Mesendoderm (in vitro differentiated cells): ENCODE measurements around the gene MAPT.

Source experiments
- DNase-seq: peaks from one replicate; pipeline ENCODE4 v3.0.0; 2013
- H2AK5ac ChIP-seq: 2 replicates; pipeline ENCODE4 v1.6.1; 2013; ENCODE audit warnings: low read length, inconsistent platforms
- H2BK120ac ChIP-seq: 2 replicates; pipeline ENCODE4 v1.6.1; 2013; ENCODE audit warnings: low read depth, mild to moderate bottlenecking, low read length, moderate library complexity, mixed read lengths
- H2BK15ac ChIP-seq: replicated peaks from 2 replicates; pipeline ENCODE4 v1.6.1; 2013; ENCODE audit warnings: low read depth, mild to moderate bottlenecking, moderate library complexity
- H2BK5ac ChIP-seq: 2 replicates; pipeline ENCODE4 v1.6.1; 2013; ENCODE audit warnings: low read length, inconsistent platforms
- H3K18ac ChIP-seq: 2 replicates; pipeline ENCODE4 v1.6.1; 2013; ENCODE audit warnings: mild to moderate bottlenecking, low read length, mixed read lengths
- H3K23ac ChIP-seq: one replicate; pipeline ENCODE4 v1.6.1; 2013; ENCODE audit warnings: low read length
- H3K27ac ChIP-seq: 2 replicates; pipeline ENCODE4 v1.5.1; 2013; ENCODE audit warnings: low read depth, mild to moderate bottlenecking, inconsistent platforms, low read length, moderate library complexity
- H3K27me3 ChIP-seq: 2 replicates; pipeline ENCODE4 v1.6.1; 2013; ENCODE audit warnings: low read length, control low read depth, mild to moderate bottlenecking, inconsistent platforms; ENCODE audit not compliant: insufficient read depth, poor library complexity
- H3K36me3 ChIP-seq: 2 replicates; pipeline ENCODE4 v1.6.1; 2013; ENCODE audit warnings: low read length, inconsistent platforms; ENCODE audit not compliant: control insufficient read depth, insufficient read depth
- H3K4ac ChIP-seq: one replicate; pipeline ENCODE4 v1.6.1; 2013; ENCODE audit warnings: low read depth, mild to moderate bottlenecking, low read length, moderate library complexity
- H3K4me1 ChIP-seq: 2 replicates; pipeline ENCODE4 v1.6.1; 2013; ENCODE audit warnings: low read depth, low read length, inconsistent platforms; ENCODE audit not compliant: control insufficient read depth
- H3K4me2 ChIP-seq: 2 replicates; pipeline ENCODE4 v1.6.1; 2013; ENCODE audit warnings: low read length
- H3K4me3 ChIP-seq: 2 replicates; pipeline ENCODE4 v1.5.1; 2013; ENCODE audit warnings: mild to moderate bottlenecking, low read length
- H3K56ac ChIP-seq: one replicate; pipeline ENCODE4 v1.6.1; 2013; ENCODE audit warnings: low read length
- H3K79me1 ChIP-seq: 2 replicates; pipeline ENCODE4 v1.6.1; 2013; ENCODE audit warnings: low read length, inconsistent platforms
- H3K79me2 ChIP-seq: 2 replicates; pipeline ENCODE4 v1.6.1; 2013; ENCODE audit warnings: mild to moderate bottlenecking, low read length; ENCODE audit not compliant: control insufficient read depth, insufficient read depth
- H3K9ac ChIP-seq: 2 replicates; pipeline ENCODE4 v1.6.1; 2013; ENCODE audit warnings: low read length, inconsistent platforms
- H4K5ac ChIP-seq: one replicate; pipeline ENCODE4 v1.6.1; 2013; ENCODE audit warnings: low read length
- H4K8ac ChIP-seq: one replicate; pipeline ENCODE4 v1.6.1; 2013; ENCODE audit warnings: low read depth, mild to moderate bottlenecking, control low read depth, low read length, moderate library complexity
- WGBS: extraction: QIAGEN DNeasy Blood & Tissue Kit; methylation state at CpG from one replicate; pipeline ENCODE4 v1.1.7; 2013; ENCODE audit warnings: low lambda C conversion rate, missing lambda C conversion rate; ENCODE audit not compliant: insufficient coverage; ENCODE audit errors: extremely low coverage; 5-methylcytosine and 5-hydroxymethylcytosine counted together

Gene MAPT

DNA sequence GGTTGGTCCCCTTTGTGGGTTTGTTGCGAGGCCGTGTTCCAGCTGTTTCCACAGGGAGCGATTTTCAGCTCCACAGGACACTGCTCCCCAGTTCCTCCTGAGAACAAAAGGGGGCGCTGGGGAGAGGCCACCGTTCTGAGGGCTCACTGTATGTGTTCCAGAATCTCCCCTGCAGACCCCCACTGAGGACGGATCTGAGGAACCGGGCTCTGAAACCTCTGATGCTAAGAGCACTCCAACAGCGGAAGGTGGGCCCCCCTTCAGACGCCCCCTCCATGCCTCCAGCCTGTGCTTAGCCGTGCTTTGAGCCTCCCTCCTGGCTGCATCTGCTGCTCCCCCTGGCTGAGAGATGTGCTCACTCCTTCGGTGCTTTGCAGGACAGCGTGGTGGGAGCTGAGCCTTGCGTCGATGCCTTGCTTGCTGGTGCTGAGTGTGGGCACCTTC lies 77.4 kb downstream of the MAPT start:
- no peak overlapping the region for H3K56ac ChIP-seq

DNA sequence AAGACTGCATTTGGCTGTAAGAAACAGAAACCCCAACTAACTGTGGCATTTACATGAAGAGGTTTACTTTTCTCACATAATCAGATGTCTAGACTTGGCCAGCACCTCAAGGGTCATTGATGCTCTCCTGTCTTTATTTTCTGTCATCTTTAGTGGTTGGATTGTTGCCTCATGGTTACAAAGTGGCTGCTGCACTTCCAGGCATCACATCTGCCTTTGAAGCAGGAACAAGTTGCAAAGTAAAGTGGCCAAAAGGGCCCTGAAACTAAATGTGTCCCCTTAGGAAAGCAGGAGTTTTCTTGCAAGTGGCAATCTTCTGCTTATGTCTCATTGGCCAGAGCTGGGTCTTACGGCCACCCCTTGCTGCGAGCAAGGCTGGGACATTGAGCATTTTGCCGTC lies 78.2 kb downstream of the MAPT start:
- H4K8ac ChIP-seq: no peak overlapping the region
- no peak overlapping the region for H3K27ac ChIP-seq
- no peak for DNase-seq
- no peak overlapping the region for H3K4ac ChIP-seq
- H3K36me3 ChIP-seq: no peaks in the 10 kb centered on the region
- no peak overlapping the region for H3K4me3 ChIP-seq
- no peaks in the 10 kb centered on the region for H3K79me2 ChIP-seq
- H4K5ac ChIP-seq: no peak overlapping the region
- H3K79me1 ChIP-seq: no peaks in the 10 kb centered on the region
- no peak overlapping the region for H3K18ac ChIP-seq
- H2BK120ac ChIP-seq: no peak overlapping the region
- H2AK5ac ChIP-seq: no peak overlapping the region
- H3K23ac ChIP-seq: no peak overlapping the region
- peaks cover 2% of the 10 kb centered on the region for H3K4me1 ChIP-seq
- H3K4me2 ChIP-seq: no peak overlapping the region
- no peaks in the 10 kb centered on the region for H3K27me3 ChIP-seq
- H2BK15ac ChIP-seq: no peak overlapping the region
- no peak overlapping the region for H3K9ac ChIP-seq
- H3K56ac ChIP-seq: no peak overlapping the region
- no peak overlapping the region for H2BK5ac ChIP-seq
- WGBS: no CpG with 5 or more reads among the region's 3 CpGs

More for the DNA sequence above, 77.4 kb downstream of the MAPT start:
- no peaks in the 10 kb centered on the region for H3K79me2 ChIP-seq
- H2BK5ac ChIP-seq: no peak overlapping the region
- peak; percentile 54 for DNase-seq
- H4K5ac ChIP-seq: no peak overlapping the region
- no peak overlapping the region for H3K4ac ChIP-seq
- H3K4me2 ChIP-seq: no peak overlapping the region
- no peak overlapping the region for H3K18ac ChIP-seq
- no peak overlapping the region for H3K4me3 ChIP-seq
- H2BK120ac ChIP-seq: no peak overlapping the region
- H3K27ac ChIP-seq: no peak overlapping the region
- H3K23ac ChIP-seq: no peak overlapping the region
- H2BK15ac ChIP-seq: no peak overlapping the region
- H3K79me1 ChIP-seq: no peaks in the 10 kb centered on the region
- no peak overlapping the region for H2AK5ac ChIP-seq
- H3K36me3 ChIP-seq: no peaks in the 10 kb centered on the region
- H3K4me1 ChIP-seq: peaks cover 4% of the 10 kb centered on the region
- no CpG with 5 or more reads among the region's 14 CpGs for WGBS
- H3K9ac ChIP-seq: no peak overlapping the region
- H4K8ac ChIP-seq: no peak overlapping the region
- H3K27me3 ChIP-seq: no peaks in the 10 kb centered on the region

DNA sequence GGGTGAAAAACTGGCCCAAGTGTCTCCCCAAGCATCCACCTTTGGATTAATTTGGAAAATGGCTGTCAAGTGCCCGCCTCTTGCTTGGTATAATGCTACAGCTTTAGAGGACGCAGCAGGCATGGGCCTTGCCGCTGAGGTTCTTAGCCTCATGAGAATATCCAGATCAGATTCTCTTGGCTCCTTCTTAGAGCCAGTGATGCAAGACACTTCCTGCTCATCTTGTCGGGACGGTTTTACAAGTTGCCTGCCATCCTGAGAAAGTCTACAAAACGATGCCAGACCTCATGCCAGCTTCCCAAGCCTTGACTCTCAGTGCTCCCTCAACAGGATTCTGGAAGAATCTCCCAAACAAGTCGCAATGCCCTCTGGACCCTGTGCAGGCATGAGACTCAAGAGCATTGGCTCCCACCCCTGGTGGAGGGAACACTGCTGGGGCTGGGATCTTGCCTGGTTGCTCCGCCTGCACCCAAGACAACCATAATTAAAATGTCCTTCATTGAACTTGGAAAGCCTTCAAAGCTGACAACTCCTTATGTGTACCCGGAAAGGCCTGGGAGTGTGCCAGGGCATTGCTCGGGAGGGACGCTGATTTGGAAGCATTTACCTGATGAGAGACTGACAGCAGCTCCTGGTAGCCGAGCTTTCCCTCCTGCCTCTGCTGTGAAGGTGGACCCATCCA lies 78.9 kb downstream of the MAPT start:
- no peak overlapping the region for H4K8ac ChIP-seq
- peaks cover 2% of the 10 kb centered on the region for H3K4me1 ChIP-seq
- no peaks in the 10 kb centered on the region for H3K79me1 ChIP-seq
- WGBS: no CpG with 5 or more reads among the region's 12 CpGs
- no peak overlapping the region for H3K23ac ChIP-seq
- no peak overlapping the region for H3K4me2 ChIP-seq
- no peak for DNase-seq
- no peak overlapping the region for H2AK5ac ChIP-seq
- no peak overlapping the region for H3K9ac ChIP-seq
- no peak overlapping the region for H3K18ac ChIP-seq
- H3K56ac ChIP-seq: no peak overlapping the region
- no peaks in the 10 kb centered on the region for H3K27me3 ChIP-seq
- H2BK120ac ChIP-seq: no peak overlapping the region
- no peak overlapping the region for H2BK5ac ChIP-seq
- H2BK15ac ChIP-seq: no peak overlapping the region
- H3K4ac ChIP-seq: no peak overlapping the region
- no peaks in the 10 kb centered on the region for H3K36me3 ChIP-seq
- H3K79me2 ChIP-seq: no peaks in the 10 kb centered on the region
- no peak overlapping the region for H3K4me3 ChIP-seq
- H4K5ac ChIP-seq: no peak overlapping the region
- H3K27ac ChIP-seq: no peak overlapping the region

DNA sequence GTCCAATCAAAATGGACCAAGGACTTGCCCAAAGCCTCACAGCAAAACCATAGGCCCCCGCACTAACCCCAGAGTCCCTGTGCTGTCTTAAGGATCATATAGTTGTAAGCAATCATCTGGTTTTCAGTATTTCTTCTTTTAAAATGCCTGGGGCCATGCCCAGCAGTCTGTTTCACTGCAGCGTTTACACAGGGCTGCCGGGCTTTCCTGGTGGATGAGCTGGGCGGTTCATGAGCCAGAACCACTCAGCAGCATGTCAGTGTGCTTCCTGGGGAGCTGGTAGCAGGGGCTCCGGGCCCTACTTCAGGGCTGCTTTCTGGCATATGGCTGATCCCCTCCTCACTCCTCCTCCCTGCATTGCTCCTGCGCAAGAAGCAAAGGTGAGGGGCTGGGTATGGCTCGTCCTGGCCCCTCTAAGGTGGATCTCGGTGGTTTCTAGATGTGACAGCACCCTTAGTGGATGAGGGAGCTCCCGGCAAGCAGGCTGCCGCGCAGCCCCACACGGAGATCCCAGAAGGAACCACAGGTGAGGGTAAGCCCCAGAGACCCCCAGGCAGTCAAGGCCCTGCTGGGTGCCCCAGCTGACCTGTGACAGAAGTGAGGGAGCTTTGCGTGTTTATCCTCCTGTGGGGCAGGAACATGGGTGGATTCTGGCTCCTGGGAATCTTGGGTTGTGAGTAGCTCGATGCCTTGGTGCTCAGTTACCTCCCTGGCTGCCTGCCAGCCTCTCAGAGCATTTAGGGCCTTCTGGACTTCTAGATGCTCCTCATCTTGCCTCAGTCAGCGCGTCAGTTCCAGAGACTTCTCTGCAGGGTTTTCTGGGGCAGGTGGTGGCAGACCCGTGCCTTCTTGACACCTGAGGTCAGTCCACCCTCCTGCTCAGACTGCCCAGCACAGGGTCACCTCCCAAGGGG lies 79.8 kb downstream of the MAPT start:
- Histone ChIP-seq H3K79me1 (no peaks in the 10 kb centered on the region), H2AK5ac (no peak overlapping the region), H3K9ac (no peak overlapping the region), H3K4me3 (no peak overlapping the region), H3K36me3 (no peaks in the 10 kb centered on the region), H3K4me2 (no peak overlapping the region), H3K4me1 (peaks cover 2% of the 10 kb centered on the region), H2BK5ac (no peak overlapping the region), H4K8ac (no peak overlapping the region), H4K5ac (no peak overlapping the region), H3K4ac (no peak overlapping the region), H3K18ac (no peak overlapping the region), H3K56ac (no peak overlapping the region), H2BK120ac (no peak overlapping the region), H3K23ac (no peak overlapping the region), H3K27me3 (no peaks in the 10 kb centered on the region), H3K79me2 (no peaks in the 10 kb centered on the region), H2BK15ac (no peak overlapping the region), H3K27ac (no peak overlapping the region)
- no CpG with 5 or more reads among the region's 17 CpGs for WGBS
- DNase-seq: no peak

DNA sequence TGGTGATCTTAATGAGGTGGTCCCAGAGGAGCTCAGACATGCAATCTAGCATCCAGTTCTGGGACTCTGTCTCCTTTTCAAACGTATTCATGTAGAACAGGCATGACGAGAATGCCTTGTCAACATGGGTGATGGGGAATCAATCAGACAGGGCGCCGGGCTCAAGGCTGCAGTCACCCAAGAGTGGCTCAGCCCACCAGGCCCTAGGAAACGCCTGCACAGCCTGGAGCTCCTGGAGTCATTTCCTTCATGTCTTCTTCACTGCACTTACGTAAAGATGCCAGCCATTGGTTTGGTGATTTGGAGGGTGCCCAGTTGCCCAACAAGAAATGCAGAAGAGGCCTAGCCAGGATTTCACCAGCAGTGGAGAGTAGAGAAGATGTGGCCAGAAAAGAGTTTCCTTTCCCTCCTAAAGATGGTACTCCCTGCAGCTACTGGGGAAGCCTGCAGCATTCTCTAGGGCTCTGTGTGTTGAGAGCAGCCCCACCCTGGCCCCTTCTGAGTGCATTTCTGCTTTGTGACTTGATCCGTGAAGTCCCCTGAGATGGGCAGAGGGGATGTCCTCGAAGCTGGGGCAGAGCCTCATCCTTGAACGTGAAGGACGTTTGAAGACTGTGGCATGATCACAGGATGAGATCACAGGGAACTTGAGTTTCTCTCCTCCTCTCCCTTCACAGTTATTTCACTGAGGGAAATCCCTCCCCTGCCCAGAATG lies 80.7 kb downstream of the MAPT start:
- no peak for DNase-seq
- Histone ChIP-seq H3K4me3 (no peak overlapping the region), H3K4ac (no peak overlapping the region), H3K27me3 (no peaks in the 10 kb centered on the region), H4K5ac (no peak overlapping the region), H2BK15ac (no peak overlapping the region), H2BK120ac (no peak overlapping the region), H3K4me2 (no peak overlapping the region), H2AK5ac (no peak overlapping the region), H3K9ac (no peak overlapping the region), H3K36me3 (no peaks in the 10 kb centered on the region), H2BK5ac (no peak overlapping the region), H3K79me2 (no peaks in the 10 kb centered on the region), H4K8ac (no peak overlapping the region), H3K56ac (no peak overlapping the region), H3K27ac (no peak overlapping the region), H3K18ac (no peak overlapping the region), H3K4me1 (peaks cover 2% of the 10 kb centered on the region), H3K23ac (no peak overlapping the region), H3K79me1 (no peaks in the 10 kb centered on the region)
- no CpG with 5 or more reads among the region's 10 CpGs for WGBS
